NCI-H2227 (cell line): ENCODE data around the gene SBF2.

Experiments
- DNase-seq: peaks from one replicate; lab custom pipeline; 2025; ENCODE audit not compliant: unreplicated experiment; lab: John Stamatoyannopoulos, UW

Gene SBF2

DNA sequence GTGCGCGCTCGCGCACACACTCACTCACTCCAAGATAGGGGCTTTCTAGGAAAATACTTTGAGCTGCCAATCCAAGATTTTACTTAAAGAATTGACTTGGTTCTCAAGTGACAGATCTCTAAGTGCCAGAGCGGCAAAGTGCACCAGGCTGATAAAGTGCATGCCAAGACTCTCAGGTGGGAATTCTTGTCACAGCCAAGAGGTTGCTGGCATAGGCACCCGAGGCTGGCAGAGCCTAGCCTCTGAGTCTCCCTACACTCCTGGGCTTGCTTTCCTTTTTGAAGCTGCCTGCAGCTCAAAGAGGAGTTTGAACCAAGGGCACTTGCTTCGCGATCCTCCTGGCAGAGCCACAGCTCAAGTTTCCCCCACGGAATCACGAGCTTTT, 8.3 kb upstream of the SBF2 start:
- DNase-seq: no peak

DNA sequence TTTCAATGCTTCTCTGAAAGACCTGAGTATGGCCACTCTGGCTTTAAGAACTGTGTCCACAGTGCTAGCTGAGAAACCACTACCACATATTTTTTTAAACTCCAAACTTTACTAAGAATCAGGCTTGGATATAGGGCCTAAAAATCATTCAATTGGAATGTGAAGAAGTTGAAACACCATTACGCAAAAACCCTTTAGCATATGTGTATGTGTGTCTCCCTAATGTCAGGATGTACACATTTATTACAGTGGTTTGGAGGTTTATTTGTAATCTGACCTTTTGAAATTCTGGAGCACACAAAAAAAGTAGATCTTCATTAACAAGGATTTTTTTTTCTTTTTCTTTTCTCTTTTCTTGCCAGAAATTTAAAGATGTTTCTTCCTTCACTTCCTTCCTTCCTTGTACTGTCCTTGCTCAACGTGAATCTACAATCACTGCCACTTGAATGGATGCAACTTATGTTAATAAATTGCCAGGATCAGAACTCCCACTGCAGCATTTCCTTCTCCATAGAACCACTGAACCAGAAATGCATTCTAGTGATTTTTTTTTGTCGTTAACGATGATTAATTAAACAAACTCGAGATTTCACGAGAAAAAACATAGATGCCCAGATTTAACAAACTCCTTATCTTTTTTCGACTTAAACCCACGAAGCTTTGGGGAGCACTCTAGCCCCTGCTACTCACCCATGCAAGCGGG, 7.8 kb upstream of the SBF2 start:
- no peak for DNase-seq

DNA sequence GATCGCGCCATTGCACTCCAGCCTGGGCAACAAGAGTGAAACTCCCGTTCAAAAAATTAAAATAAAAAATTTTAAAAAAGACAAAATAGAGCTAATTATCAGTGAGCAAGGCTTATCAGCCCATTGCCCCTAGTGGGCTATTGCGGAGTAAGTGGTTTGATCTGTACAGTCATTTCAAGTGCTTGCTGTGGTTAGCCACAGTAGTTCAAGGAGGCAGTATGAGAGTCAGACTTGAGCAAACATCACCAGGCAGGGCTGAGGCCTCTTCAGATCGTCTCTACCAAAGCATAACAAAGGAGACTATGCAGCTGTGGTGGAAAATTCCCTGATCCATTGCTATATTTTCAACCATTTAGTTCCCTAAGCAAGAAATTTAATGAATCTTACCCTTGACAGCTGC, 4.3 kb upstream of the SBF2 start:
- no peak for DNase-seq

DNA sequence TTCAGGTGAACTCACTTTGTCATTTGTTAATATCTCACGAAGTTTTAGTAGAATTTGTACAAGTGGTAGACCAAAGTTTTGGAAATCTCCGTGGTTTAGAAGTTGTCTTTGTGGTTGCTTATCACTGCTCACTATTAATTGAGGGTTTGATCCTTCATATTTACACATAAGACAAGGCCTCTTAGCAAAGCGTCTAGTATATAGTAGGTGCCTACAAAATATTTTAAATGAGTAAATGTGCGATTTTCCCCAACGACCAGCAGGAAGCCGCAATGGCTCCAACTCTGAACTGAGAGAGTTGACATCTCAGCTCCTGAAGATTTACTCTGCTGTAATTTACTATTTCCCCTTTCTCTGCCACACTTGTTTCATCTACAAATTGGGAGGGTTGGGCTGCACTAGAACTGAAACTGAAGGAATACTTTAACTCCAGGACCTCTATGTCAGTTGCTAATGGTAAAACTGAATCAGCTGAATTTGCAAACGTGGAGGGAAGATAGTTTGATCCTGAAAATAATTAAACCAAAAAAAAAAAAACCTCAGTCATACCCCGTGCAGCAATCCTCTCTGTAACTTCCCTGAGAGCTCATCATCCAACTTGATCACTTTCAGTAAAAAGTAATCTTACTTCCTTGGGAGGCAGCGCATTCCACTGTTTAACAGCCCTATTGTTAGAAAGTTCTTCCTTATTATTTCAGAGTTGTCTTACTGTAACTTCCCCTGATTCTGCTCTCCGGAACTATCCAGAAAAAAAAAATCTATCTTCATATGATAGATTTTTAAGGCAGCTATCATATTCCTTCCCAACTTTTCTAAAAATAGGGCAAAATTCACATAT, 1.3 kb upstream of the SBF2 start:
- no peak for DNase-seq

DNA sequence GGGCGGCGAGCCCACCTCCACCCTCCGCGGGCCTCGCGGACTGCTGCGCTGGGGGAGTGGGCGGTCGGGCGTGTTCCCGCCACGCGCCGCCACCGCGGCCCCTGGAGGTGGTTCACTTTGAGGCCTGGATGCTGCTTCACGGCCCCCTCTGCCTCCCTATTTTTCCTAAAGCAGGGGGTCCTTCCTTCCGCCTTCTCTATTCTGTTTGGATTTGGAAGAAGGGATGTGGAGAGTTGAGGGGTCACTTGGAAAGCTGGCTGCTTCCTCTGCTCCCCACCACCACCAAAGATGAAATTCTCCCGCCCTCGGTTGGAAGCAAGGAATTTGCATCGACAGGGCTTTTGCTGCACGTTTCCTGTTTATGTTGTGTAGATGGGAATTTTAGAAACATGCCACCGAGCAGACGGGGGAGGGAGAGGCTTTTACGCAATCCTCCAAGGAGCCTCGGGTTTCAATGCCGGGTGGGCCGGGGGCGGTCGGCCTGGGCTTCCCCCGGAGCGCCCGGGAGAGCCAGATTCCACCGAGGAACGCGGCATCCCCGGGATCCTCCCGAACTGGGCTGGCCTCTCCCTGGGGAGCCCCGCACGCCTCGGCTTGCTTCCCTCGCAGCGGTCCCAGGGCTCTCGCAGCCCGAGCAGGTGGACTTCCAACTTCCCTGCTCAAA, 403 bp upstream of the SBF2 start:
- DNase-seq: peak; percentile 60

DNA sequence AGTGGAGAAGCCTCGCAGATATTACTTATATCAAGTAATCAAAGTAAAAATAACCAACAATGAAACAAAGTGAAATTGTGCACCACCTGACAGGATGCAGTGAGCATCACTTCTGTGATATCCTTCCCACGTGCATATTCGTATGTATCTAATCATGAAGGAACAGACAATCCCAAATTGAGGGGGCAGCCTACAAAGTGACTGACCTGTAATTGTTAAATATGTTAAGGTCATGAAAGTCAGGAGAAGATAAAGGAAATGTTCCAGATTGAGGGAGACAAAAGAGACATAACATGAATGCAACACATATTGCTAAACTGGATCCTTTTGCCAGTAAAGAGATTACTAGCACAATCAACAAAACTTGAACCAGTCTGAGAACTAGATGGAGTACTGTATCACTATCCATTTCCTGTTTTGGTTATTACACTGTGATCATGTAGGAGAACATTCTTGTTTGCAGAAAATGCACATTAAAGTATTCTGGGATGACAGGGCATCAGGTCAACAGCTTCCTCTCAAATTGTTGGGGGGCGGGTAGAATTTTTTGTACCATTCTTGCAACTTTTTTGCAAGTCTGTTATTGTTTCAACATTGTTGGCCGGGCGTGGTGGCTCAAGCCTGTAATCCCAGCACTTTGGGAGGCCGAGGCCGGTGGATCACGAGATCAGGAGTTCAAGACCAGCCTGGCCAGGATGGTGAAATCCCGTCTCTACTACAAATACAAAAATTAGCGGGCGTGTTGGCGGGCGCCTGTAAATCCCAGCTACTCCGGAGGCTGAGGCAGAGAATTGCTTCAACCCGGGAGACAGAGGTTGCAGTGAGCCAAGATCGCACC, 2.0 kb downstream of the SBF2 start:
- DNase-seq: no peak

DNA sequence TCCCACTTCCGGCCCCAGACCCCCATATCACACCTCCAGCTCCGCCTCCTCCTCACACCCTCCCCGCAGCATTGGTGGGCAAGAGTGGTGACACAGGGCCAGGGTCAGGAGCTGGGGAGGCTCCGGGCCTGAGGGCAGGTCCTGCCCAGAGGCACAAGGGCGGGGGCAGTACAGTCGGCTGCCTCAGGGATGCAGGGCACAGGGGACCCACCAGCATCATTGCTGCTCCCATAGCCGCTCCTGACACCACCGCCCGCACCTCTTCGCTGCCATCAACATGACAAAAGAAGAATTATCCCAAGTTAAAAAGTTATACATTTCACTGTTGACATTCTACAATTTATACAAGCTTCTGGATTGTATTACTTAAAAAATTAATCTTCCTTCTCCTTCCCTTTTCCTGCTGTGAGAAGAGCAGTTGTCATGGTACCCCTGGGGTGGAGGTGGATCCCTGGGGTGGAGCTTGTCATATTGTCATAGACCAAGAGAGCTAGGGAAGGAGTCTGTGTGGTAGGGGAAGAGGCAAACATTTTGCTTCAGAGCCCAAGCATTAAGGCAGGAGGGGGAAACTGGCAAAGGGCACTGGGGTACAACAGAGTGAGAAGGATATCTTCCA, 4.1 kb downstream of the SBF2 start:
- DNase-seq: no peak

DNA sequence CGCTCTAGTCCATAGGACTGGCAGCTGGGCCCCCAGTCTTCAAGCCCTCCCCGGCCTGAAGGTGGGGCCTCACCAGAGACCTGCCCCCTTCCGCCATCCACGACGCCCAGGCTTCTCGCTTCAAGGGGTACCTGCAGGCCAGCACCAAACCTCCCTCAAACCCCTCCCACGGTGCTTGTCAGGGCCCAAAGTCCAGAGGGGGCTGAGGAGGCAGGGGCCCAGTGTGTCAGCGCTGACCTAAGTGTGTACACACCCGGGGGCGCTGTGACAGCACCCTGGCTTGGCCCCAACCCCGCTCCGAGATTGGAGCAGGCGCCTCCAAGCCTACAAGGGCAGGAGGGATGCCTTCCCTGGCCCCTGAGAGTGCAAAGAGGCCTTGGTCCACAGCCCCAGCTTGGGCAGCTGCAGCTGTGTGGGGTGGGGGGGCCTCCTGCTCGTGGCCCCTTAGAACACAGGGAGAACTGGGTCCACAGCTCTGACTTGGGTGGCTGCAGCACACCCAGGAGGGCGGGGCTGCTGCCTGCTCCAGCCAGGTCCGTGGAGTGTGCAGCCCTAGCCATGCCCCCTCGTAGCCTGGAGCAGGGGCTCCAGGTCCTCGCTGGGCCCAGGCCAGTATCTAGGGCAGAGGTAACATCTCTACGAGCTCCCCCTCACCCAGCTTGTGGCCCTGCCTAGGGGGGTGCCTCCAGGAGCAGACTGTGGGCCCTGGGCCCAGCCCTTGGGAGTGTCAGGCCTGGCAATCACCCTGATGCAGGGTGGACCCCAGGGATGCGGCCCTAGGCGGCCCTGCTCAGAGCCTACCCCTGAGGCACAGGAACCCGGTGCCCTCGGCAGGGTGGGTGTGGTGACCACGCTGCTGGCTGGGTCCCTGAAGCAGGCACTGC, 4.9 kb downstream of the SBF2 start:
- no peak for DNase-seq

DNA sequence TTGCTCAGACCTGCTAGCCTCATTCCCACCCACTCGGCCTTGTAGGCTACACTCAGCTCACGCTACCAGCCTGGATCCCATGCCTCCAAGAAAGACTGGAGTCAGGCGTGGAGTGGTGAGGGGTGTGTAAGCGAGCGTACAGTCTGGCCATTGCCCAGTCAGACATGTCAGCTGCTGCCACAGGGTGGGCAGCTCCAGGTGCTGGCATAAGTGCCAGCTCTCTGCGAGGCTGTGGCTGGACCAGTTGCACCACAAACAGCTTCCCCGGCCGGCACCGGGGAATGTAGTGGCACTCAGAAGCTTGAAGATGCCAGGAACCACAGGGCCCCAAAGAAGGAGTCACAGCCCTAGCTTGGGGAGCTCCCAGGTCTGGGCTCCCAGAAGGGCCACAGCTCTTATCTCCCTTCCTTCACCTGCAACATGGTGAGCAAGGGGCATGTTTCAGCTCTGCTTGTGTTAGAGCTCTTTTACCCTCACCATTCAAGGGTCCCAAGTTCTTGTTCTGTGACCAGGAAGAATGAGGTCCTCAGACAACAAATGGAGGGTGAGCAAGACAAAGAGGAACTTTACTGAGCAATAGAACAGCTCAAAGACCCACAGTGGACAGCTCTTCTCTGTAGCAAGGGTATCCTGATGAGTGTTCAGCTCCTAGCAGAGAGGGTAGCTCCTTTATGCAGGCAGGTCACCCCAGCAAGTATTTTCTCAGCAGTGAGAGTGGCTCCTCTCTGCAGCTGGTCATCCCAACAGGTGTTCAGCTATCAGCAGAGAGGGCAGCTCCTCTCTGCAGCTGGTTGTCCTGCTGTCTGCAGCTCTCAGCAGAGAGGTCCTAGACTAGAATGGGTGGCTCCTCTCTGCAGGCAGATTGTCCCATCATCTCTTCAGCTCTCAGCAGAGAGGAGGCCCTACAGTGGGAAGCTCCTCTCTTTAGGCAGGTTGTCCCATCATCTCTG, 6.0 kb downstream of the SBF2 start:
- no peak for DNase-seq

DNA sequence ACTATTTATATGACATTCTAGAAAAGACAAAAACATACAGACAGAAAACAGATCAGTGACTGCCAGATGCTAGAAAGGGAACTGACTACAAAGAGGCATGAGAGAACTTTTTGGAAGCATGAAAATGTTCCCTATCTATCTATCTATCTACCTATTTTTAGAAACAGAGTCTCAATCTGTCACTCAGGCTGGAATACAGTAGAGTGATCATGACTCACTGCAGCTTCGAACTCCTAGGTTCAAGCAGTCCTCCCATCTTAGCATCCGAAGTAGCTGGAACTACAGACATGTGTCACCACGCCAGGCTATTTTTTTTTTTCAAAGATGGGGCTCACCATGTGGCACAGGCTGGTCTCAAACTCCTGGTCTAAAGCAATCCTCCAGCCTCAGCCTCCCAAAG, 6.9 kb downstream of the SBF2 start:
- DNase-seq: no peak

DNA sequence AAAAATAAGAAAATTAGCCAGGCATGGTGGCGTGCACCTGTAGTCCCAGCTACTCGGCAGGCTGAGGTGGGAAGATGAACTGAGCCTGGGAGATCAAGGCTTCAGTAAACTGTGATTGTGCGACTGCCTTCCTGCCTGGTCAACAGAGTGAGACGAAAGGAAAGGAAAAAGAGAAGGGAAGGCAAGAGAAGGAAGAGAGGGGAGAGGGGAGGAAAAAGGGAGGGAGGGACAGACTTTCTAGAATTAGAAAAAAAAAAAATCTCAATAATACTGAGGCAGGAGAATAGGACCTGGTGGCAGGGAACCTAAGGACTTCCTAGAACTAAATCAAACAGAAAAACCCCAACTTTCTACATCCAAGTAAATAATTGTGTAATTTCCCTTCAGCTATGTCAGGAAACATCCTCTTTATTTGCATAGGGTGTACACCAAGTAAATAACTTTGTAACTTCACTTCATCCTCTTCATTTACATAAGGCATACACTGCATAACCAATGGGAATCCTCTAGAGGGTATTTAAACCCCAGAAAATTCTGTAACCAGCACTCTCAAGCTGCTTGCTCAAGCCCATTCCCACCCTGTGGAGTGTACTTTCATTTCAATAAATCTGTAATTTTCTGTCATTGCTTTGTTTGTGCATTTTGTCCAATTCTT, 8.7 kb downstream of the SBF2 start:
- no peak for DNase-seq

DNA sequence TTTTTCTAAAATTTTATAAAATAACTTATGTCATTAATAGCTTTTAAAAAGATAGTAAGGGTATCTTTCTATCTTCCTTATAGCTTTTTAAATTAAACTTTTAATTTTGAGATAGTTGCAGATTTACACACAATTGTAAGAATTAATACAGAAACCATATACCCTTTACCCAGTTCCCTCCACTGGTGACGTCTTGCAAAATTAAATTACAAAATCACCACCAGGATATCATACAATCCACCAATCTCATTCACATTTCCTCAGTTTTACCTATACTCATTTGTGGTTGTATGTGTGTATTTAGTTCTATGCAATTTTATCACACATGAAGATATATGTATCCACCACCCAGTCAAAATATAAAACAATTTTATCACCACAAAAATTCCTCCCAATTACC, 10.0 kb downstream of the SBF2 start:
- no peak for DNase-seq

DNA sequence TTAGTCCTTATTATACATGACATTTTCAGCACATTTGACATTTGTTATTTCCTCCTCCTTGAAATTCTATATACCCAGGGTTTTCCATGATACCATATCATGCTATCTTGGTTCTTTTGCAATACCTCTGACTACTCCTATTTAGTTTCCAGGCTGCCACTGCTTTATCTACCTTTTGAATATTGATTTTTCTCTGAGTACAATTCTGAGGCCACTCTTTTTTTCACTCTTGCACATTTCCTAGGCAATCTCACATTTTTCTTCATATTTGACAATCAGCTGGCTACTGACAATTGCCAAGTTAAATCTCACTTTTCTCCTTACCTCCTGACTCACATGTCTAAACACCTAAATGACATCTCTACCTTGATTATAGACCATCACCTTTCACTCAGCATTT, 11.9 kb downstream of the SBF2 start:
- DNase-seq: no peak

DNA sequence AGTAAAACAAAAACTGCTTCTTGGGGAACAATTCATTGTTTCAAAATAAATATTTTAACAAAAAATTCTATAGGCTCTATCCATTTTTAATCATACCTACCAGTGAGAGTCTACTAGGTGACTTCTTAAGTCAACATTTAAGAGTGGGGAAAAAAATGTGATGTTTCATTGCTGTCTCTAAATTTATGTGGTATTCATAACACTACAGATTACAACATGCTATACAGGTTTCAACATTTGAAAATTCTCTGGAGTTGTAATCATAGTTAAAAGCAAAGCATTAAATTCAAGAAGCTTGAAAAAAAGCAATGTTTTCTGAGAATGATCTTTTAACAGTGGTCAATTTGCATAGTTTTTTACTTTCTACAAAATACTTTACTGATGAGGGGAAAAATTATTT, 18.3 kb downstream of the SBF2 start:
- no peak for DNase-seq

DNA sequence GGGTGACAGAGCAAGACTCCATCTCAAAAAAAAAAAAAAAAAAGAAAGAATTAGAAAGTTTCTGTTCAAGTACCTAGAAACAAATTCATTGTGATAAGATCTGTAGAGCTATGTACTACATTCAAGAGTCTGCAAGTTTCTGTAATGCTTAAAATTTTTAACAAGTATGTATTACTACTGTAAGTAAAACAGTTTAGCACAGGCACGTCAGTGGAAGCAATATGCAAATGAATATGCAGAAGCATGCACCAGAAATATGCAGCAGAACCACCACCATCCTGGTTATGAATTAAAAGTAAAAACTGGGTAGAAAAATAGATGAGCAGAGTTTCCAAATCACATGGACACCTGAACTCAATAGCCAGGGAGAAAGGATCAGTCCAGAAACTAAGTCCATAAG, 19.3 kb downstream of the SBF2 start:
- no peak for DNase-seq

DNA sequence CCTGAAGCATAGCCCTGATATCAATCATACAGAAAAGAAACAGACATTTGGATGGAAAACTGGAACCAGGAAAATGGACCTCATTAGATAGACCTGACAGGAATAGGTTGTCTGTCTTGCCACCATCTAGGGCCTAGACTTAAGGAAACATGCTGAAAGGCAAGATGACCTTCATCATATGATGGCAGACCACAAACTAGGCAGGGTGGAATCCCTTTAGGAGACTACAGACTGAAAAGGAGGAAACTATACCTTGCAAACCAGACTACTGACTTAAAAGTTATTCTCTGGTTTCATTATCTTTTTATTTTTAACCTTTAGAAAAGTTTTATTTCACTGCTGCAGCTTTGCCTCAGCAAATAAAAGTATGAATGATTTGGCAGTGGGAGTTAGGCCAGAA, 20.3 kb downstream of the SBF2 start:
- DNase-seq: no peak

DNA sequence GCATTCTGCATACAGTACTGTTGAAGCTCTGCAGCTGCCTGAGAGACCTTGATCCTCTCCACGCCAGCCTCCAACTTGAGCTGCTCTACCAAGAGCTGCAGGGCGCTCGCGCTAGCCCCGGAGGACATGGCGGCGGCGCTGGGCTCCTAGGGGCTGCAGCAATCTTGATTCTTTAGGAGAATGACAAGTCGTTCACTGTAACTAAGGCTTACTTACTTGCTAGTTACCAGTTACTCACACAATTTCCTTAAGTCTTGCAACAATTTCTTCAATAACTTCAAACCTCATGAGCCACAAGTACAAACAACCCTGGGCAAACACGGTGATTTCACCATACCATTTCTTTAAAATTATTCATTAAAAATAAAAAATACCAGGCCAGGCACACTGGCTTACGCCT, 21.9 kb downstream of the SBF2 start:
- DNase-seq: no peak

DNA sequence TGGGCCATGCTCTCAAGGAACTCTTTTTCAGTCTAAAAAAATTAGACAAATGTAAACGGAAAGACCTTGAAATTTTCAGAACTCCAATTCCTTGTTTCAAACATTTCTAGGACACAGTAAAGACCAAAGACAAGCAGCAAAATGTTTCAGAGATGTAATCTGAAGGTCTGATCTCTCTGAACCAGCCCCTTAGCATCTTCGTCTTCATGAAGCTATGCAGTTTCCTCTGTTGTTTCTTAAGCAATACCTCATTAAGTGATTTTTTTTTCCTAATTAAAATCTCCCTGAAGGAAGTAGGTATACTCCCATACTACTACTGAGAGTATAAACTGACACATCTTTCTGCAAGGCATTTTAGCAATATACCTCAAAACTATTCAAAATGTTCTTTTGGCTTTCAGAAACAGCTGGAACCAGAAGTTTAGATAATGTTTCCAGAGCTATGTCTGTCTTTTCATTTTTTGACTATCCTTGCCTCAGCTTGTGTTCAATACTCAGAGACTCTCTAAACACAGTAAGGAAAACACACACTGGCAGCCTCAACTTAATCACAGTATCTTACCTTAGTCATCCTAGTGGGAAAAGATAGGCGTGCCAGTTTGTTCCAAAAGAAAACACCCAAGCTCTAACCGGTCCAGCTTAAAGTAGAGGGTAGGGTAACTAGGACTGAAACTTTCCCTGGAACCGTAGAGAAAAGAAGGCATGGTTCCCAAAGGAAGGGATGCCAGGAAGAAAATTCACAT, 25.1 kb downstream of the SBF2 start:
- DNase-seq: no peak
